Uterus (tissue), 2 donors: ENCODE results near the gene DHRS7B.
"Not testable (repeated sequence)": the region's sequence is repeated elsewhere in the genome, so short reads cannot be mapped to it uniquely, and the experiment has no call there.

Experiments used
- POLR2A ChIP-seq, 2 donors: fragments of 450-650 bp; IDR thresholded peaks; one replicate each; pipeline ENCODE4 v1.6.1; 2016; ENCODE audit warnings: antibody characterized with exemption in 2 of 2, mild to moderate bottlenecking in 1 of 2, moderate library complexity in 1 of 2
- TF ChIP-seq, protein P1 (sequence below), 4 experiments: fragments of 200-600 bp in 2 of 4; fragments of 450-650 bp in 2 of 4; sonication (generic) in 2 of 4; IDR thresholded peaks; one replicate each; pipeline ENCODE4 v1.5.1; 2016 to 2019; ENCODE audit warnings: antibody characterized with exemption in 4 of 4, mild to moderate bottlenecking in 2 of 4, moderate library complexity in 1 of 4

GRCh38 chr17:21085280-21085679, 41.5 kb upstream of the DHRS7B start:
- TF ChIP-seq POLR2A (IDR thresholded peaks at IDR 0.05): not testable (repeated sequence)
- TF ChIP-seq, protein P1, sequence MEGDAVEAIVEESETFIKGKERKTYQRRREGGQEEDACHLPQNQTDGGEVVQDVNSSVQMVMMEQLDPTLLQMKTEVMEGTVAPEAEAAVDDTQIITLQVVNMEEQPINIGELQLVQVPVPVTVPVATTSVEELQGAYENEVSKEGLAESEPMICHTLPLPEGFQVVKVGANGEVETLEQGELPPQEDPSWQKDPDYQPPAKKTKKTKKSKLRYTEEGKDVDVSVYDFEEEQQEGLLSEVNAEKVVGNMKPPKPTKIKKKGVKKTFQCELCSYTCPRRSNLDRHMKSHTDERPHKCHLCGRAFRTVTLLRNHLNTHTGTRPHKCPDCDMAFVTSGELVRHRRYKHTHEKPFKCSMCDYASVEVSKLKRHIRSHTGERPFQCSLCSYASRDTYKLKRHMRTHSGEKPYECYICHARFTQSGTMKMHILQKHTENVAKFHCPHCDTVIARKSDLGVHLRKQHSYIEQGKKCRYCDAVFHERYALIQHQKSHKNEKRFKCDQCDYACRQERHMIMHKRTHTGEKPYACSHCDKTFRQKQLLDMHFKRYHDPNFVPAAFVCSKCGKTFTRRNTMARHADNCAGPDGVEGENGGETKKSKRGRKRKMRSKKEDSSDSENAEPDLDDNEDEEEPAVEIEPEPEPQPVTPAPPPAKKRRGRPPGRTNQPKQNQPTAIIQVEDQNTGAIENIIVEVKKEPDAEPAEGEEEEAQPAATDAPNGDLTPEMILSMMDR (IDR thresholded peaks at IDR 0.05): not testable (repeated sequence)
